HS-27A (cell line): ENCODE measurements around the gene TMEM141.
"Not testable (repeated sequence)": the region's sequence is repeated elsewhere in the genome, so short reads cannot be mapped to it uniquely, and the experiment has no call there.

Experiments used
- DNase-seq: peaks from one replicate; pipeline ENCODE4 v3.0.0-alpha.2; 2012; ENCODE audit warnings: low read depth, missing footprints

TMEM141 gene

GRCh38 chr9:136794281-136794999, 3.3 kb downstream of the TMEM141 start:
- DNase-seq = no peak

- no peak for DNase-seq
Observed at GRCh38 chr9:136795000-136795348, 3.8 kb downstream of the TMEM141 start.

- DNase-seq = no peak
Observed at GRCh38 chr9:136796238-136796774, 5.2 kb downstream of the TMEM141 start, which contains the start of gene CCDC183. Gene CCDC183, plus strand, starts transcription at chr9:136796338. Its CDS starts 60 bp downstream, at chr9:136796398.

GRCh38 chr9:136796775-136797347, 5.7 kb downstream of the TMEM141 start:
- DNase-seq = not testable (repeated sequence)

GRCh38 chr9:136798708-136799078, 7.5 kb downstream of the TMEM141 start:
- no peak for DNase-seq

- DNase-seq = no peak
Observed at GRCh38 chr9:136799079-136799853, 8.1 kb downstream of the TMEM141 start.

GRCh38 chr9:136799854-136800657, 8.9 kb downstream of the TMEM141 start:
- DNase-seq = no peak

- DNase-seq = no peak
Observed at GRCh38 chr9:136802321-136802720, 11.2 kb downstream of the TMEM141 start.

- not testable (repeated sequence) for DNase-seq
Observed at GRCh38 chr9:136803009-136803550, 11.9 kb downstream of the TMEM141 start.

- DNase-seq = no peak
Observed at GRCh38 chr9:136803551-136804508, 12.7 kb downstream of the TMEM141 start.

- no peak for DNase-seq
Observed at GRCh38 chr9:136804509-136805206, 13.5 kb downstream of the TMEM141 start.

GRCh38 chr9:136805207-136805740, 14.1 kb downstream of the TMEM141 start:
- DNase-seq = no peak

- no peak for DNase-seq
Observed at GRCh38 chr9:136806067-136806466, 14.9 kb downstream of the TMEM141 start.

- no peak for DNase-seq
Observed at GRCh38 chr9:136806631-136807201, 15.6 kb downstream of the TMEM141 start.

GRCh38 chr9:136807281-136808074, 16.3 kb downstream of the TMEM141 start, which contains the start of gene RABL6:
Gene RABL6, plus strand, starts transcription at chr9:136807948. Its CDS starts 249 bp downstream, at chr9:136808197.
- no peak for DNase-seq

- no peak for DNase-seq
Observed at GRCh38 chr9:136808075-136808805, 17.1 kb downstream of the TMEM141 start.

- DNase-seq = no peak
Observed at GRCh38 chr9:136808806-136809158, 17.6 kb downstream of the TMEM141 start.
